Activated CD4-positive, alpha-beta memory T cell treated with anti-CD3 and anti-CD28 coated beads for 36 hours (primary cell): ENCODE data around the gene ZSWIM2. TPM values are rescaled to one million over a fixed set of nuclear protein-coding genes. Genes with fewer than 3 reads are reported as not detected.
"Not testable (repeated sequence)": the region's sequence is repeated elsewhere in the genome, so short reads cannot be mapped to it uniquely, and the experiment has no call there.

Experiments
- CTCF ChIA-PET: fragments of 350-600 bp; sonication (Branson Sonifier 250); formaldehyde crosslinking; loops from one replicate; lab custom pipeline; 2021; ENCODE audit warnings: antibody characterized with exemption, inconsistent platforms; lab: Charles Lee
- POLR2A ChIA-PET: fragments of 350-600 bp; sonication (Branson Sonifier 250); formaldehyde crosslinking; loops from one replicate; lab custom pipeline; 2021; ENCODE audit warnings: antibody characterized with exemption; lab: Charles Lee
- DNase-seq: peaks from one replicate; pipeline ENCODE4 v3.0.0-alpha.2; 2020
- H3K27ac Mint-ChIP-seq: one replicate; pipeline ENCODE4 v1.8.0; 2021; ENCODE audit warnings: mixed read lengths
- H3K27me3 Mint-ChIP-seq: one replicate; pipeline ENCODE4 v1.8.0; 2021; ENCODE audit warnings: mixed read lengths
- H3K36me3 Mint-ChIP-seq: one replicate; pipeline ENCODE4 v1.8.0; 2021; ENCODE audit warnings: mixed read lengths
- H3K4me1 Mint-ChIP-seq: one replicate; pipeline ENCODE4 v1.8.0; 2021; ENCODE audit warnings: low read depth, mixed read lengths
- H3K4me3 Mint-ChIP-seq: one replicate; pipeline ENCODE4 v1.8.0; 2021; ENCODE audit warnings: mild to moderate bottlenecking, mixed read lengths
- H3K9me3 Mint-ChIP-seq: one replicate; pipeline ENCODE4 v1.8.0; 2021; ENCODE audit warnings: mixed read lengths
- intact Hi-C: fragments of 100-400 bp; cut with micrococcal nuclease; formaldehyde crosslinking; loops from one replicate; pipeline ENCODE4 v1.15.1; 2023
- total RNA-seq, 2 experiments: library from RNA; stranded (reverse); gene quantifications; one replicate each; pipeline ENCODE4 v1.2.3, GENCODE V29; 2021

Gene ZSWIM2
- total RNA-seq, 2 experiments from 2014 or later: not detected

- no peak for DNase-seq
- H3K36me3 Mint-ChIP-seq: no peaks in the 10 kb centered on the region
- H3K4me3 Mint-ChIP-seq: no peak overlapping the region
- H3K9me3 Mint-ChIP-seq: no peaks in the 10 kb centered on the region
- POLR2A ChIA-PET: no interaction called here
- CTCF ChIA-PET: no interaction called here
- H3K4me1 Mint-ChIP-seq: no peaks in the 10 kb centered on the region
- H3K27me3 Mint-ChIP-seq: no peaks in the 10 kb centered on the region
- intact Hi-C loops: no loop called here
- no peak overlapping the region for H3K27ac Mint-ChIP-seq
Measured at GRCh38 chr2:186822323-186822722, 26.6 kb downstream of the ZSWIM2 start.

GRCh38 chr2:186820303-186820702 is 28.7 kb downstream of the ZSWIM2 start:
- H3K36me3 Mint-ChIP-seq: no peaks in the 10 kb centered on the region
- ChIA-PET CTCF (no interaction called here), POLR2A (no interaction called here)
- no peak for DNase-seq
- no peak overlapping the region for H3K4me3 Mint-ChIP-seq
- intact Hi-C loops: no loop called here
- no peaks in the 10 kb centered on the region for H3K27me3 Mint-ChIP-seq
- H3K4me1 Mint-ChIP-seq: no peaks in the 10 kb centered on the region
- peaks cover 13% of the 10 kb centered on the region for H3K9me3 Mint-ChIP-seq
- no peak overlapping the region for H3K27ac Mint-ChIP-seq

GRCh38 chr2:186811760-186812159 is 37.2 kb downstream of the ZSWIM2 start:
- H3K9me3 Mint-ChIP-seq: peaks cover 11% of the 10 kb centered on the region
- H3K27ac Mint-ChIP-seq, DNase-seq, H3K4me3 Mint-ChIP-seq, intact Hi-C loops, H3K4me1 Mint-ChIP-seq, POLR2A ChIA-PET, CTCF ChIA-PET, H3K36me3 Mint-ChIP-seq, H3K27me3 Mint-ChIP-seq: not testable (repeated sequence)

GRCh38 chr2:186806591-186806990 is 42.4 kb downstream of the ZSWIM2 start:
- ChIA-PET POLR2A (no interaction called here), CTCF (no interaction called here)
- intact Hi-C loops: no loop called here
- no peak overlapping the region for H3K27ac Mint-ChIP-seq
- H3K4me3 Mint-ChIP-seq: no peak overlapping the region
- peaks cover 8% of the 10 kb centered on the region for H3K9me3 Mint-ChIP-seq
- no peaks in the 10 kb centered on the region for H3K4me1 Mint-ChIP-seq
- no peak for DNase-seq
- no peaks in the 10 kb centered on the region for H3K36me3 Mint-ChIP-seq
- no peaks in the 10 kb centered on the region for H3K27me3 Mint-ChIP-seq

- H3K4me3 Mint-ChIP-seq, H3K36me3 Mint-ChIP-seq, CTCF ChIA-PET, H3K27me3 Mint-ChIP-seq, DNase-seq, H3K27ac Mint-ChIP-seq, H3K9me3 Mint-ChIP-seq, H3K4me1 Mint-ChIP-seq, intact Hi-C loops, POLR2A ChIA-PET: not testable (repeated sequence)
Measured at GRCh38 chr2:186798604-186799003, 50.4 kb downstream of the ZSWIM2 start.

- H3K27ac Mint-ChIP-seq: no peak overlapping the region
- POLR2A ChIA-PET: no interaction called here
Measured at GRCh38 chr2:186784930-186785329, 64.0 kb downstream of the ZSWIM2 start.

GRCh38 chr2:186783254-186783653 is 65.7 kb downstream of the ZSWIM2 start:
- intact Hi-C loops: no loop called here
- Mint-ChIP-seq H3K4me1 (no peaks in the 10 kb centered on the region), H3K4me3 (no peak overlapping the region), H3K36me3 (no peaks in the 10 kb centered on the region), H3K27ac (no peak overlapping the region), H3K9me3 (peaks cover 12% of the 10 kb centered on the region), H3K27me3 (no peaks in the 10 kb centered on the region)
- POLR2A ChIA-PET: no interaction called here
- CTCF ChIA-PET: no interaction called here
- DNase-seq: no peak

More at GRCh38 chr2:186784930-186785329, 64.0 kb downstream of the ZSWIM2 start:
- H3K4me3 Mint-ChIP-seq: no peak overlapping the region
- H3K36me3 Mint-ChIP-seq: no peaks in the 10 kb centered on the region
- peaks cover 12% of the 10 kb centered on the region for H3K9me3 Mint-ChIP-seq
- intact Hi-C loops: no loop called here
- no peak for DNase-seq
- H3K4me1 Mint-ChIP-seq: no peaks in the 10 kb centered on the region
- H3K27me3 Mint-ChIP-seq: no peaks in the 10 kb centered on the region
- CTCF ChIA-PET: no interaction called here

- Mint-ChIP-seq H3K9me3 (peaks cover 12% of the 10 kb centered on the region), H3K4me3 (no peak overlapping the region), H3K27me3 (no peaks in the 10 kb centered on the region), H3K27ac (no peak overlapping the region), H3K4me1 (no peaks in the 10 kb centered on the region), H3K36me3 (no peaks in the 10 kb centered on the region)
- intact Hi-C loops: no loop called here
- ChIA-PET POLR2A (no interaction called here), CTCF (interaction anchor here (1.0 kb wide), 1 partner anchor 277 kb away, joined by 3 read pairs; no protein-coding TSS in a partner anchor)
- DNase-seq: no peak
Measured at GRCh38 chr2:186780701-186781316, 68.2 kb downstream of the ZSWIM2 start.

Other genes starting within 250 kb of the ZSWIM2 start
- under 1 TPM; 0.48 to 0.68 TPM for gene FAM171B, start 155.1 kb downstream of the ZSWIM2 start, total RNA-seq